ELR (cell line): ENCODE data around the gene IFNL3.
"Not testable (repeated sequence)": the region's sequence is repeated elsewhere in the genome, so short reads cannot be mapped to it uniquely, and the experiment has no call there.

Experiments
- DNase-seq: peaks from one replicate; pipeline ENCODE4 v3.0.0-alpha.2; 2015; ENCODE audit warnings: low read depth

IFNL3 gene

GRCh38 chr19:39253374-39254149 lies 8.8 kb upstream of the IFNL3 start:
- no peak for DNase-seq

- DNase-seq = no peak
Measured at GRCh38 chr19:39252458-39252857, 7.7 kb upstream of the IFNL3 start.

- DNase-seq = no peak
Measured at GRCh38 chr19:39251846-39252245, 7.0 kb upstream of the IFNL3 start.

GRCh38 chr19:39251081-39251480 lies 6.3 kb upstream of the IFNL3 start:
- DNase-seq = no peak

- no peak for DNase-seq
Measured at GRCh38 chr19:39248806-39249205, 4.0 kb upstream of the IFNL3 start, which contains the start of gene IFNL4. TSS of gene IFNL4 (minus strand) at chr19:39248856.

GRCh38 chr19:39247701-39248664 lies 3.2 kb upstream of the IFNL3 start:
- DNase-seq = no peak

GRCh38 chr19:39246951-39247669 lies 2.3 kb upstream of the IFNL3 start:
- DNase-seq = no peak

GRCh38 chr19:39245166-39245565 lies 360 bp upstream of the IFNL3 start:
- not testable (repeated sequence) for DNase-seq

- not testable (repeated sequence) for DNase-seq
Measured at GRCh38 chr19:39243741-39244140, 1.1 kb downstream of the IFNL3 start.

- no peak for DNase-seq
Measured at GRCh38 chr19:39240421-39240820, 4.4 kb downstream of the IFNL3 start.

- DNase-seq = no peak
Measured at GRCh38 chr19:39238944-39239343, 5.9 kb downstream of the IFNL3 start.

GRCh38 chr19:39238209-39238608 lies 6.6 kb downstream of the IFNL3 start:
- DNase-seq = no peak

- peak; percentile 17 for DNase-seq
Measured at GRCh38 chr19:39237200-39238184, 7.3 kb downstream of the IFNL3 start.

- DNase-seq = no peak
Measured at GRCh38 chr19:39236527-39236926, 8.3 kb downstream of the IFNL3 start.

- no peak for DNase-seq
Measured at GRCh38 chr19:39232708-39233107, 12.1 kb downstream of the IFNL3 start.

- no peak for DNase-seq
Measured at GRCh38 chr19:39230096-39230764, 14.6 kb downstream of the IFNL3 start.

- no peak for DNase-seq
Measured at GRCh38 chr19:39224910-39225309, 19.9 kb downstream of the IFNL3 start.

- DNase-seq = peak; percentile 31
Measured at GRCh38 chr19:39223703-39224279, 21.0 kb downstream of the IFNL3 start.

GRCh38 chr19:39219108-39219507 lies 25.7 kb downstream of the IFNL3 start:
- not testable (repeated sequence) for DNase-seq
